HepG2 (cell line): ENCODE results near the gene ADAM15. TPM values are rescaled to one million over a fixed set of nuclear protein-coding genes. Genes with fewer than 3 reads are reported as not detected.
A peak's percentile ranks its signal among the peaks of the same experiment; 100 is the strongest.

ENCODE experiments used
- ATAC-seq: fragments of 200-7000 bp; cut with Tn5 transposase; 3 replicates; pipeline ENCODE4 v1.9.1; 2020; ENCODE audit warnings: mild to moderate bottlenecking, moderate library complexity
- BruUV-seq: library from RNA; stranded (reverse); fragments of 400-500 nt; replicated peaks from 2 replicates; lab custom pipeline; 2021; lab: Mats Ljungman, UMichigan
- CTCF ChIA-PET: fragments of 300-600 bp; formaldehyde crosslinking; extraction: SDS; loops from one replicate; lab custom pipeline; 2021; ENCODE audit warnings: low total read pairs, inconsistent platforms, low intra/inter-chr PET ratio; lab: Yijun Ruan, JAX
- POLR2A ChIA-PET: fragments of 350-600 bp; sonication (Branson Sonifier 250); formaldehyde crosslinking; loops from one replicate; lab custom pipeline; 2020; ENCODE audit warnings: antibody characterized with exemption, inconsistent platforms; lab: Yijun Ruan, JAX
- DNase-seq: peaks from one replicate; pipeline ENCODE4 v3.0.0-alpha.2; 2015; ENCODE audit warnings: low spot score
- FAIRE-seq: peaks from 3 replicates; lab custom pipeline; 2011; peaks lifted over from hg19 to GRCh38; lab: Jason Lieb, UNC
- H2AFZ ChIP-seq: one replicate; pipeline ENCODE4 v1.6.1; 2011; ENCODE audit warnings: low read length, inconsistent platforms
- H3K27ac ChIP-seq: fragments of 300-600 bp; 3 replicates; pipeline ENCODE4 v1.8.0; 2011; ENCODE audit warnings: mixed run types, mild to moderate bottlenecking, mixed read lengths, low read length, inconsistent platforms; ENCODE audit not compliant: insufficient read depth; ENCODE audit errors: extremely low read length
- H3K27me3 ChIP-seq, 2 experiments: fragments of 200-600 bp in 1 of 2; 2 replicates in 1 of 2; 3 replicates in 1 of 2; pipeline versions ENCODE4 v1.6.0 to v1.8.0; 2011; ENCODE audit warnings: low read length in 2 of 2, mild to moderate bottlenecking in 2 of 2, moderate library complexity in 2 of 2, inconsistent platforms in 1 of 2; ENCODE audit not compliant: insufficient read depth in 2 of 2, control insufficient read depth in 1 of 2
- H3K36me3 ChIP-seq, 2 experiments: fragments of 200-600 bp in 1 of 2; replicated peaks in 1 of 2; 2 replicates in 1 of 2; 3 replicates in 1 of 2; pipeline versions ENCODE4 v1.5.1 to v1.8.0; 2011; ENCODE audit warnings: low read length in 2 of 2, inconsistent platforms in 1 of 2; ENCODE audit not compliant: insufficient read depth in 2 of 2, control insufficient read depth in 1 of 2
- H3K4me1 ChIP-seq: 2 replicates; pipeline ENCODE4 v1.5.1; 2012; ENCODE audit warnings: low read length, inconsistent platforms; ENCODE audit not compliant: insufficient read depth
- H3K4me2 ChIP-seq: 2 replicates; pipeline ENCODE4 v1.6.0; 2011; ENCODE audit warnings: low read depth, low read length, inconsistent platforms
- H3K4me3 ChIP-seq, 3 experiments: fragments of 200-600 bp in 1 of 3; sonication (generic), shearing (Covaris generic) in 1 of 3; replicated peaks in 1 of 3; 2 replicates each; pipeline ENCODE4 v1.5.1; 2011 to 2016; ENCODE audit warnings: low read length in 3 of 3, inconsistent platforms in 2 of 3, low read depth in 2 of 3, mild to moderate bottlenecking in 2 of 3, control low read depth in 1 of 3, mixed read lengths in 1 of 3; ENCODE audit not compliant: insufficient read depth in 1 of 3
- H3K79me2 ChIP-seq: one replicate; pipeline ENCODE4 v1.6.1; 2011; ENCODE audit warnings: low read length, inconsistent platforms; ENCODE audit not compliant: insufficient read depth
- H3K9ac ChIP-seq: 2 replicates; pipeline ENCODE4 v1.6.0; 2011; ENCODE audit warnings: mild to moderate bottlenecking, low read depth, low read length, inconsistent platforms; ENCODE audit not compliant: insufficient read depth
- H3K9me3 ChIP-seq: 2 replicates; pipeline ENCODE4 v1.5.1; 2012; ENCODE audit warnings: mild to moderate bottlenecking, low read length
- H4K20me1 ChIP-seq: 2 replicates; pipeline ENCODE4 v1.6.0; 2011; ENCODE audit warnings: inconsistent platforms, mild to moderate bottlenecking, low read length, moderate library complexity; ENCODE audit not compliant: insufficient read depth
- CC2D1A ChIP-seq: sonication (generic); formaldehyde crosslinking; IDR thresholded peaks from 2 replicates; pipeline ENCODE4 v1.8.1; 2023; ENCODE audit warnings: mild to moderate bottlenecking, missing genetic modification reagents
- CTCF ChIP-seq: sonication (generic); formaldehyde crosslinking; IDR thresholded peaks from 2 replicates; pipeline ENCODE4 v1.5.0; 2020; ENCODE audit warnings: mild to moderate bottlenecking, missing genetic modification reagents, moderate library complexity
- FOXK1 ChIP-seq: sonication (generic); formaldehyde crosslinking; IDR thresholded peaks from 2 replicates; pipeline ENCODE4 v1.4.0; 2020; ENCODE audit warnings: low read depth, missing genetic modification reagents, borderline replicate concordance
- ISX ChIP-seq: sonication (generic); formaldehyde crosslinking; conservative IDR thresholded peaks from 2 replicates; pipeline ENCODE4 v1.5.0; 2020; ENCODE audit warnings: missing genetic modification reagents
- KLF13 ChIP-seq: sonication (generic); formaldehyde crosslinking; IDR thresholded peaks from 2 replicates; pipeline ENCODE4 v1.4.0; 2020; ENCODE audit warnings: mild to moderate bottlenecking, missing genetic modification reagents
- MYPOP ChIP-seq: sonication (generic); formaldehyde crosslinking; IDR thresholded peaks from 2 replicates; pipeline ENCODE4 v1.8.1; 2023; ENCODE audit warnings: mild to moderate bottlenecking, moderate library complexity, missing genetic modification reagents
- RBM22 ChIP-seq: fragments of 200-400 bp; formaldehyde crosslinking; optimal IDR thresholded peaks from 2 replicates; pipeline ENCODE3; 2017; ENCODE audit warnings: mild to moderate bottlenecking, low read length, moderate library complexity
- STAG1 ChIP-seq: sonication (generic); formaldehyde crosslinking; IDR thresholded peaks from 2 replicates; pipeline ENCODE4 v1.4.0; 2020; ENCODE audit warnings: missing genetic modification reagents
- TARDBP ChIP-seq: sonication (generic); formaldehyde crosslinking; IDR thresholded peaks from 2 replicates; pipeline ENCODE4 v1.8.0; 2022; ENCODE audit warnings: mild to moderate bottlenecking, missing genetic modification reagents
- ZNF124 ChIP-seq: sonication (generic); formaldehyde crosslinking; IDR thresholded peaks from 2 replicates; pipeline ENCODE4 v1.4.0; 2020; ENCODE audit warnings: missing genetic modification reagents
- ZNF556 ChIP-seq: sonication (generic); formaldehyde crosslinking; IDR thresholded peaks from 2 replicates; pipeline ENCODE4 v1.4.0; 2020; ENCODE audit warnings: mild to moderate bottlenecking, missing genetic modification reagents, borderline replicate concordance
- ZNF589 ChIP-seq: sonication (generic); formaldehyde crosslinking; conservative IDR thresholded peaks from 2 replicates; pipeline ENCODE4 v1.8.0; 2022; ENCODE audit warnings: mild to moderate bottlenecking, moderate library complexity, missing genetic modification reagents
- ZNF598 ChIP-seq: sonication (generic); formaldehyde crosslinking; IDR thresholded peaks from 2 replicates; pipeline ENCODE4 v1.5.1; 2020; ENCODE audit warnings: mild to moderate bottlenecking, missing genetic modification reagents, borderline replicate concordance
- ZNF619 ChIP-seq: sonication (generic); formaldehyde crosslinking; IDR thresholded peaks from 2 replicates; pipeline ENCODE4 v1.4.0; 2020; ENCODE audit warnings: mild to moderate bottlenecking, missing genetic modification reagents
- ZNF672 ChIP-seq: sonication (generic); formaldehyde crosslinking; IDR thresholded peaks from 2 replicates; pipeline ENCODE4 v1.8.1; 2022; ENCODE audit warnings: missing genetic modification reagents
- ZNF747 ChIP-seq: sonication (generic); formaldehyde crosslinking; IDR thresholded peaks from 2 replicates; pipeline ENCODE4 v1.8.1; 2023; ENCODE audit warnings: missing genetic modification reagents, mild to moderate bottlenecking, borderline replicate concordance
- WGBS: methylation state at CpG from one replicate; pipeline ENCODE4 v1.1.6; 2017; ENCODE audit warnings: low lambda C conversion rate; 5-methylcytosine and 5-hydroxymethylcytosine counted together
- in situ Hi-C: cut with HindIII; loops from 2 replicates; pipeline ENCODE4 v1.10.0; 2017; ENCODE audit warnings: low pct_unique_long_range_greater_than_20kb; ENCODE audit not compliant: extremely low pct_ligation_motif_present
- intact Hi-C: fragments of 100-400 bp; cut with micrococcal nuclease; formaldehyde crosslinking; loops from one replicate; pipeline ENCODE4 v1.10.0; 2022; ENCODE audit not compliant: unreplicated experiment
- polyA plus RNA-seq, 8 experiments: library from polyadenylated mRNA; depleted of rRNA in 3 of 8; stranded (reverse) in 7 of 8; unstranded in 1 of 8; fragments of >200 nt; fragmentation: Illumina TruSeq in 4 of 8; extraction: Trizol in 4 of 8; gene quantifications; 2 replicates each; pipeline versions ENCODE4 v1.2.1 to v1.2.3, GENCODE V29; 2011 to 2016; ENCODE audit warnings: low read depth in 4 of 8, missing spikeins in 1 of 8, mixed read lengths in 1 of 8; ENCODE audit not compliant: insufficient read depth in 1 of 8
- total RNA-seq, 5 experiments: library from RNA; depleted of rRNA; stranded (reverse); fragments of >200 nt; fragmentation: Illumina TruSeq; extraction: Trizol; gene quantifications; 2 replicates each; pipeline ENCODE4 v1.2.3, GENCODE V29; 2016; ENCODE audit warnings: low read depth in 1 of 5

The ADAM15 gene
- total and polyA plus RNA-seq, 2 of the 13 experiments (the other 11 are each of a cell fraction or from before 2014, with no cell fraction given): 17.9 to 25.6 TPM

- no peaks in the 10 kb centered on the region for H3K79me2 ChIP-seq
- FAIRE-seq (no peak), ATAC-seq (peak; percentile 2), DNase-seq (peak; percentile 44)
- peak; percentile 31; the same call in 1 of the 2 replicates for TF ChIP-seq STAG1
- TF ChIP-seq ZNF589 (CRISPR knock-in tag): peak; percentile 8; the same call in 1 of the 2 replicates
- no peak for TF ChIP-seq RBM22
- 0 out of 2 replicates have a peak, but pooled peaks have one; percentile 1 for TF ChIP-seq ZNF619
- TF ChIP-seq ZNF124 (CRISPR knock-in tag): peak; percentile 7; the same call in 1 of the 2 replicates
- peak; percentile 41 for TF ChIP-seq CTCF (CRISPR knock-in tag)
- TF ChIP-seq KLF13 (CRISPR knock-in tag): 0 out of 2 replicates have a peak, but pooled peaks have one; percentile 34
- 0 out of 2 replicates have a peak, but pooled peaks have one; percentile 2 for TF ChIP-seq ZNF598 (CRISPR knock-in tag)
- 0 out of 2 replicates have a peak, but pooled peaks have one; percentile 3 for TF ChIP-seq ZNF747
- peak; percentile 17; the same call in 1 of the 2 replicates for TF ChIP-seq MYPOP
- TF ChIP-seq FOXK1 (CRISPR knock-in tag): 0 out of 2 replicates have a peak, but pooled peaks have one; percentile 5
- TF ChIP-seq ZNF672 (CRISPR knock-in tag): 0 out of 2 replicates have a peak, but pooled peaks have one; percentile 3
- TF ChIP-seq TARDBP (CRISPR knock-in tag): no peak
- TF ChIP-seq ZNF556: no peak
- TF ChIP-seq CC2D1A (CRISPR knock-in tag): no peak
- TF ChIP-seq ISX (CRISPR knock-in tag): no peak
- in situ Hi-C loops (no loop called here), intact Hi-C loops (loop anchor here (1.0 to 10.0 kb wide), 3 partner anchors 22 to 179 kb away; no protein-coding TSS in a partner anchor)
- H3K9me3 ChIP-seq: no peaks in the 10 kb centered on the region
- no peaks in the 10 kb centered on the region for H3K36me3 ChIP-seq
- CTCF ChIA-PET: interaction anchor here (0.8 to 2.9 kb wide), 8 partner anchors 13 to 83 kb away, joined by 3 to 39 read pairs (median 4); partner anchors contain the start of genes ADAM15, EFNA4 and ZBTB7B
- H2AFZ ChIP-seq: no peak overlapping the region
- H3K9ac ChIP-seq: no peak overlapping the region
- peak overlapping the region; percentile 98 for H3K4me2 ChIP-seq
- 27% methylated on average over 11 of the region's 21 CpGs for WGBS
- no peak overlapping the region for H3K27ac ChIP-seq
- POLR2A ChIA-PET: interaction anchor here (0.8 to 2.7 kb wide), 13 partner anchors 9 to 123 kb away, joined by 3 to 19 read pairs (median 5); partner anchors contain the start of genes EFNA4 and KRTCAP2
- H4K20me1 ChIP-seq: peaks cover 4% of the 10 kb centered on the region; the same call in 1 of the 2 replicates
- peaks cover 26 to 52% of the 10 kb centered on the region in 2 experiments for H3K27me3 ChIP-seq
- H3K4me1 ChIP-seq: peaks cover 91% of the 10 kb centered on the region
- no TSS peak for BruUV-seq
- H3K4me3 ChIP-seq: peak overlapping the region in 2 of 3 experiments; percentile 75 to 89; a peak in 3 of 6 replicates
These were observed 33.0 kb downstream of the ADAM15 start for GRCh38 chr1:155083865-155084721.
